Thyroid gland (tissue), 4 donors: ENCODE results near the gene LTA4H. TPM values are rescaled to one million over a fixed set of nuclear protein-coding genes. Genes with fewer than 3 reads are reported as not detected.
"Not testable (repeated sequence)": the region's sequence is repeated elsewhere in the genome, so short reads cannot be mapped to it uniquely, and the experiment has no call there.

Source experiments
- DNase-seq, 2 donors: peaks; one replicate each; pipeline ENCODE4 v3.0.0-alpha.2; 2019
- H3K27ac ChIP-seq, 3 donors: fragments of 200-600 bp; sonication (generic); 1 replicate in 2 of 3; 2 replicates in 1 of 3; pipeline ENCODE4 v1.5.1; 2016 to 2019; ENCODE audit warnings: mild to moderate bottlenecking in 1 of 3, moderate library complexity in 1 of 3
- H3K27me3 ChIP-seq: fragments of 200-600 bp; sonication (generic); one replicate; pipeline ENCODE4 v1.5.1; 2019
- H3K36me3 ChIP-seq, 2 donors: fragments of 200-600 bp; sonication (generic); one replicate each; pipeline ENCODE4 v1.5.1; 2016 to 2019
- H3K4me1 ChIP-seq, 2 donors: fragments of 200-600 bp; sonication (generic); one replicate each; pipeline ENCODE4 v1.5.1; 2017 to 2019
- H3K4me3 ChIP-seq, 3 donors: fragments of 200-600 bp; sonication (generic); replicated peaks in 1 of 3; 1 replicate in 2 of 3; 2 replicates in 1 of 3; pipeline ENCODE4 v1.5.1; 2016; ENCODE audit warnings: mild to moderate bottlenecking in 1 of 3
- H3K9me3 ChIP-seq: fragments of 200-600 bp; sonication (generic); one replicate; pipeline ENCODE4 v1.5.1; 2017
- CTCF ChIP-seq, 6 experiments: fragments of 200-600 bp in 3 of 6; fragments of 450-650 bp in 3 of 6; sonication (generic) in 3 of 6; IDR thresholded peaks; one replicate each; pipeline ENCODE4 v1.5.1; 2016 to 2019; ENCODE audit warnings: antibody characterized with exemption in 6 of 6, mild to moderate bottlenecking in 2 of 6, inconsistent platforms in 1 of 6, moderate library complexity in 1 of 6
- POLR2A ChIP-seq, 2 donors: fragments of 450-650 bp; IDR thresholded peaks; one replicate each; pipeline ENCODE4 v1.6.1; 2017; ENCODE audit warnings: antibody characterized with exemption in 2 of 2, mild to moderate bottlenecking in 2 of 2, moderate library complexity in 1 of 2
- WGBS, 2 donors: methylation state at CpG; one replicate each; pipeline ENCODE4 v1.1.5; 2017; 5-methylcytosine and 5-hydroxymethylcytosine counted together
- intact Hi-C: fragments of 100-400 bp; cut with DNase I; formaldehyde crosslinking; loops from one replicate; pipeline ENCODE4 v1.15.1; 2023
- total RNA-seq, 4 donors: library from RNA; depleted of rRNA; stranded (reverse); fragments of >200 nt; gene quantifications; one replicate each; pipeline ENCODE4 v1.2.3, GENCODE V29; 2016

Gene LTA4H
- total RNA-seq, 4 donors from 2014 or later = 70.1 to 102 (median 75.0) TPM

- H3K27ac ChIP-seq = no peak overlapping the region
- no peaks in the 10 kb centered on the region for H3K36me3 ChIP-seq
- no peaks in the 10 kb centered on the region for H3K9me3 ChIP-seq
- no peak for DNase-seq
- 76 to 84% methylated on average over 2 of the region's 2 CpGs for whole genome bisulfite sequencing, 2 donors
- no peaks in the 10 kb centered on the region for H3K27me3 ChIP-seq
- H3K4me1 ChIP-seq = no peaks in the 10 kb centered on the region
- intact Hi-C loops = no loop called here
- no peak overlapping the region for H3K4me3 ChIP-seq
- TF ChIP-seq POLR2A (IDR thresholded peaks at IDR 0.05) = no peak
- TF ChIP-seq CTCF (IDR thresholded peaks at IDR 0.05) = no peak
Observed at GRCh38 chr12:95974358-95974757, 61.0 kb downstream of the LTA4H start.

GRCh38 chr12:95972832-95973456 is 62.4 kb downstream of the LTA4H start:
- 60 to 68% methylated on average over 4 of the region's 4 CpGs for WGBS, 2 donors
- no peak for TF ChIP-seq POLR2A (IDR thresholded peaks at IDR 0.05)
- TF ChIP-seq CTCF (IDR thresholded peaks at IDR 0.05) = no peak
- H3K27ac ChIP-seq = no peak overlapping the region

GRCh38 chr12:95970905-95971304 is 64.5 kb downstream of the LTA4H start:
- H3K27me3 ChIP-seq = no peaks in the 10 kb centered on the region
- no peaks in the 10 kb centered on the region for H3K9me3 ChIP-seq
- TF ChIP-seq POLR2A (IDR thresholded peaks at IDR 0.05) (no peak), CTCF (IDR thresholded peaks at IDR 0.05) (no peak)
- no peak for DNase-seq
- intact Hi-C loops = no loop called here
- no peak overlapping the region for H3K27ac ChIP-seq
- H3K4me3 ChIP-seq = no peak overlapping the region
- 66 to 72% methylated on average over 7 of the region's 7 CpGs for WGBS, 2 donors
- no peaks in the 10 kb centered on the region for H3K36me3 ChIP-seq
- no peaks in the 10 kb centered on the region for H3K4me1 ChIP-seq

More at GRCh38 chr12:95972832-95973456, 62.4 kb downstream of the LTA4H start:
- H3K27me3 ChIP-seq = no peaks in the 10 kb centered on the region
- H3K4me3 ChIP-seq = no peak overlapping the region
- no peaks in the 10 kb centered on the region for H3K36me3 ChIP-seq
- no peaks in the 10 kb centered on the region for H3K4me1 ChIP-seq
- no peaks in the 10 kb centered on the region for H3K9me3 ChIP-seq
- intact Hi-C loops = no loop called here
- DNase-seq = no peak

GRCh38 chr12:95969116-95969515 is 66.3 kb downstream of the LTA4H start:
- DNase-seq, H3K27me3 ChIP-seq, intact Hi-C loops, H3K4me3 ChIP-seq, H3K27ac ChIP-seq, H3K4me1 ChIP-seq, H3K9me3 ChIP-seq, H3K36me3 ChIP-seq: not testable (repeated sequence)
- WGBS, 2 donors = 97 to 100% methylated on average over 2 to 6 of the region's 28 CpGs

- 97 to 98% methylated on average over 2 of the region's 2 CpGs for WGBS, 2 donors
- Histone ChIP-seq H3K36me3 (no peaks in the 10 kb centered on the region), H3K27me3 (no peaks in the 10 kb centered on the region), H3K9me3 (no peaks in the 10 kb centered on the region), H3K4me3 (no peak overlapping the region), H3K4me1 (no peaks in the 10 kb centered on the region), H3K27ac (no peak overlapping the region)
- no peak for TF ChIP-seq CTCF (IDR thresholded peaks at IDR 0.05)
- TF ChIP-seq POLR2A (IDR thresholded peaks at IDR 0.05) = no peak
- intact Hi-C loops = no loop called here
- no peak for DNase-seq
Observed at GRCh38 chr12:95967301-95967700, 68.1 kb downstream of the LTA4H start.
